Esophagus squamous epithelium (tissue), 4 donors: Measurements from ENCODE around the gene LRP1.

Source experiments
- CTCF ChIP-seq, 6 experiments: fragments of 450-650 bp in 4 of 6; fragments of 200-600 bp in 2 of 6; sonication (generic) in 2 of 6; IDR thresholded peaks; one replicate each; pipeline ENCODE4 v1.5.1; 2016 to 2019; ENCODE audit warnings: antibody characterized with exemption in 6 of 6, mild to moderate bottlenecking in 4 of 6, moderate library complexity in 4 of 6
- POLR2A ChIP-seq, 4 donors: fragments of 450-650 bp; IDR thresholded peaks; one replicate each; pipeline ENCODE4 v1.6.1; 2017; ENCODE audit warnings: antibody characterized with exemption in 4 of 4, mild to moderate bottlenecking in 4 of 4, moderate library complexity in 3 of 4

- TF ChIP-seq CTCF (IDR thresholded peaks at IDR 0.05), result no peak
- no peak for TF ChIP-seq POLR2A (IDR thresholded peaks at IDR 0.05)
Measured at GRCh38 chr12:57211791-57212700, 83.8 kb downstream of the LRP1 start.
